Heart left ventricle (tissue), 16 donors: ENCODE results near the gene ABCB4. TPM values are rescaled to one million over a fixed set of nuclear protein-coding genes. Genes with fewer than 3 reads are reported as not detected.
A peak's percentile ranks its signal among the peaks of the same experiment; 100 is the strongest.

Source experiments
- ATAC-seq, 4 donors: fragments of 200-7000 bp; cut with Tn5 transposase; one replicate each; pipeline ENCODE4 v1.9.1; 2020 to 2022; ENCODE audit warnings: moderate library complexity in 4 of 4, mild to moderate bottlenecking in 3 of 4, moderate number of reproducible peaks in 1 of 4
- DNase-seq, 5 donors: peaks; one replicate each; pipeline ENCODE4 v3.0.0-alpha.2; 2020
- H3K27ac ChIP-seq, 12 donors: fragments of 200-600 bp; sonication (generic) in 4 of 12; one replicate each; pipeline versions ENCODE4 v1.5.0 to v1.8.0; 2016 to 2022; ENCODE audit warnings: mild to moderate bottlenecking in 2 of 12
- H3K27me3 ChIP-seq, 9 donors: fragments of 200-600 bp; sonication (generic) in 2 of 9; one replicate each; pipeline versions ENCODE4 v1.5.1 to v1.8.0; 2016 to 2022; ENCODE audit warnings: mild to moderate bottlenecking in 3 of 9
- H3K36me3 ChIP-seq, 9 donors: fragments of 200-600 bp; sonication (generic) in 2 of 9; one replicate each; pipeline versions ENCODE4 v1.5.0 to v1.8.0; 2018 to 2022; ENCODE audit warnings: mild to moderate bottlenecking in 2 of 9
- H3K4me1 ChIP-seq, 12 donors: fragments of 200-600 bp; sonication (generic) in 4 of 12; one replicate each; pipeline versions ENCODE4 v1.5.0 to v1.8.0; 2016 to 2022; ENCODE audit warnings: mild to moderate bottlenecking in 3 of 12
- H3K4me3 ChIP-seq, 12 donors: fragments of 200-600 bp; sonication (generic) in 4 of 12; one replicate each; pipeline versions ENCODE4 v1.5.0 to v1.8.0; 2017 to 2022; ENCODE audit warnings: mild to moderate bottlenecking in 9 of 12, moderate library complexity in 4 of 12
- H3K9me3 ChIP-seq, 12 donors: fragments of 200-600 bp; sonication (generic) in 4 of 12; one replicate each; pipeline versions ENCODE4 v1.5.0 to v1.8.0; 2016 to 2022; ENCODE audit warnings: mild to moderate bottlenecking in 1 of 12
- POLR2A ChIP-seq, 2 donors: fragments of 450-650 bp; IDR thresholded peaks; one replicate each; pipeline ENCODE4 v1.6.1; 2017; ENCODE audit warnings: antibody characterized with exemption in 2 of 2, mild to moderate bottlenecking in 2 of 2, moderate library complexity in 2 of 2
- WGBS, 4 donors: extraction: QIAGEN DNeasy Blood & Tissue Kit in 2 of 4; methylation state at CpG; one replicate each; pipeline versions ENCODE4 v1.1.5 to v1.1.7; 2013 to 2018; 5-methylcytosine and 5-hydroxymethylcytosine counted together
- intact Hi-C, 10 donors: fragments of 100-400 bp; cut with DNase I; formaldehyde crosslinking; loops; one replicate each; pipeline versions ENCODE4 v1.11.1 to v1.14.2; 2022
- polyA plus RNA-seq, 2 donors: library from polyadenylated mRNA; stranded (reverse); fragments of 200-250 nt; gene quantifications; one replicate each; pipeline ENCODE4 v1.2.3, GENCODE V29; 2013
- total RNA-seq, 9 donors: library from RNA; depleted of rRNA in 2 of 9; stranded (reverse); fragments of >200 nt in 2 of 9; fragmentation: NEBNext Ultra II Directional in 3 of 9; extraction: Animal tissue kit (Norgen Biotek cat#: 25700) in 3 of 9; gene quantifications; one replicate each; pipeline versions ENCODE4 v1.1.0 to v1.2.4, GENCODE V29; 2016 to 2023
- TF ChIP-seq, protein P1 (sequence below), 12 donors: fragments of 200-600 bp; sonication (generic) in 4 of 12; IDR thresholded peaks; one replicate each; pipeline versions ENCODE4 v1.5.0 to v1.8.0; 2018 to 2022; ENCODE audit warnings: antibody characterized with exemption in 12 of 12, mild to moderate bottlenecking in 5 of 12
- donor health status: ischemic (EF 13 %, LVEDD 7.1; RV severe dilation, severe dysfunction).
- donor health status: healthy with polysubstance abuse.
- donor health status: DM: no; HTN: yes; CAD: no.
- donor health status: DM: no; HTN: no; CAD: no.
- donor health status: ischemic (EF 25% LVEDD 6.9; RV normal size, moderate dysfunction).
- donor health status: ischemic (EF 25% LVEDD 5.7; RV mildly dilated, moderate dysfunction).
- donor health status: healthy.
- donor health status: DM: yes; HTN: yes; CAD: no.
- donor health status: ischemic (EF 35%, LVEDD 5.7; RV mildly dilated, moderate dysfunction).
- donor health status: nonischemic (EF 11% LVEDD 7.7; RV severe dilation, severe dysfunction).
- donor health status: DM: yes; HTN: yes; CAD: no.
- donor health status: PGD.
- donor health status: ischemic (EF 29% LVEDD 5.4; RV normal size, mild dysfunction).
- donor health status: nonischemic (EF 23%, LVEDD 6.1; RV moderate dilation, normal function).

ABCB4 gene
- total and polyA plus RNA-seq, 11 donors, result 0.87 to 9.6 (median 6.8) TPM

- Histone ChIP-seq H3K36me3 (no peaks in the 10 kb centered on the region), H3K9me3 (no peaks in the 10 kb centered on the region), H3K27me3 (no peaks in the 10 kb centered on the region), H3K4me1 (peaks cover 0 to 18% (median 0%) of the 10 kb centered on the region in 12 donors), H3K4me3 (no peak overlapping the region), H3K27ac (peak overlapping the region in 1 of 12 donors; percentile 11)
- intact Hi-C loops, result no loop called here
- 61 to 77% (median 71%) methylated on average over 4 of the region's 4 CpGs for WGBS, 4 donors
- TF ChIP-seq, protein P1, sequence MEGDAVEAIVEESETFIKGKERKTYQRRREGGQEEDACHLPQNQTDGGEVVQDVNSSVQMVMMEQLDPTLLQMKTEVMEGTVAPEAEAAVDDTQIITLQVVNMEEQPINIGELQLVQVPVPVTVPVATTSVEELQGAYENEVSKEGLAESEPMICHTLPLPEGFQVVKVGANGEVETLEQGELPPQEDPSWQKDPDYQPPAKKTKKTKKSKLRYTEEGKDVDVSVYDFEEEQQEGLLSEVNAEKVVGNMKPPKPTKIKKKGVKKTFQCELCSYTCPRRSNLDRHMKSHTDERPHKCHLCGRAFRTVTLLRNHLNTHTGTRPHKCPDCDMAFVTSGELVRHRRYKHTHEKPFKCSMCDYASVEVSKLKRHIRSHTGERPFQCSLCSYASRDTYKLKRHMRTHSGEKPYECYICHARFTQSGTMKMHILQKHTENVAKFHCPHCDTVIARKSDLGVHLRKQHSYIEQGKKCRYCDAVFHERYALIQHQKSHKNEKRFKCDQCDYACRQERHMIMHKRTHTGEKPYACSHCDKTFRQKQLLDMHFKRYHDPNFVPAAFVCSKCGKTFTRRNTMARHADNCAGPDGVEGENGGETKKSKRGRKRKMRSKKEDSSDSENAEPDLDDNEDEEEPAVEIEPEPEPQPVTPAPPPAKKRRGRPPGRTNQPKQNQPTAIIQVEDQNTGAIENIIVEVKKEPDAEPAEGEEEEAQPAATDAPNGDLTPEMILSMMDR (IDR thresholded peaks at IDR 0.05), result no peak
- TF ChIP-seq POLR2A (IDR thresholded peaks at IDR 0.05), result no peak
- ATAC-seq, result peak in 2 of 4 donors; percentile 61 to 76
- no peak for DNase-seq
Observed at GRCh38 chr7:87413951-87414793, 61.3 kb downstream of the ABCB4 start.

GRCh38 chr7:87413029-87413428, 62.5 kb downstream of the ABCB4 start:
- TF ChIP-seq POLR2A (IDR thresholded peaks at IDR 0.05), result no peak
- TF ChIP-seq, protein P1 (IDR thresholded peaks at IDR 0.05), result no peak
- ATAC-seq (no peak), DNase-seq (no peak)
- 78 to 92% (median 81%) methylated on average over 1 of the region's 1 CpG for WGBS, 4 donors
- intact Hi-C loops, result no loop called here
- no peak overlapping the region for H3K27ac ChIP-seq
- H3K4me1 ChIP-seq, result peaks cover 0 to 18% (median 0%) of the 10 kb centered on the region in 12 donors
- H3K36me3 ChIP-seq, result peaks cover 0 to under 1% (median 0%) of the 10 kb centered on the region in 9 donors
- no peaks in the 10 kb centered on the region for H3K9me3 ChIP-seq
- H3K4me3 ChIP-seq, result no peak overlapping the region
- H3K27me3 ChIP-seq, result no peaks in the 10 kb centered on the region

- 94 to 100% (median 96%) methylated on average over 1 of the region's 1 CpG for WGBS, 4 donors
- no peak for DNase-seq
- Histone ChIP-seq H3K9me3 (no peaks in the 10 kb centered on the region), H3K4me1 (peaks cover 0 to 18% (median 0%) of the 10 kb centered on the region in 12 donors), H3K27ac (no peak overlapping the region), H3K36me3 (peaks cover 0 to 11% (median 0%) of the 10 kb centered on the region in 9 donors), H3K27me3 (no peaks in the 10 kb centered on the region), H3K4me3 (no peak overlapping the region)
- ATAC-seq, result no peak
- TF ChIP-seq, protein P1 (IDR thresholded peaks at IDR 0.05), result no peak
- no peak for TF ChIP-seq POLR2A (IDR thresholded peaks at IDR 0.05)
- intact Hi-C loops, result no loop called here
Observed at GRCh38 chr7:87411186-87411585, 64.3 kb downstream of the ABCB4 start.

GRCh38 chr7:87404674-87405073, 70.8 kb downstream of the ABCB4 start:
- Histone ChIP-seq H3K4me1 (no peaks in the 10 kb centered on the region), H3K27me3 (no peaks in the 10 kb centered on the region), H3K36me3 (peaks cover 0 to 54% (median 4%) of the 10 kb centered on the region in 9 donors), H3K4me3 (no peak overlapping the region), H3K9me3 (no peaks in the 10 kb centered on the region), H3K27ac (no peak overlapping the region)
- no peak for TF ChIP-seq POLR2A (IDR thresholded peaks at IDR 0.05)
- TF ChIP-seq, protein P1 (IDR thresholded peaks at IDR 0.05), result no peak
- intact Hi-C loops, result loop anchor here in 1 of 10 donors (5.0 kb wide), 1 partner anchor 57 kb away; the partner anchor contains the start of gene CROT
- DNase-seq, result no peak
- peak in 2 of 4 donors; percentile 46 for ATAC-seq
